ENCODE results near the gene BLTP3A.
A peak's percentile ranks its signal among the peaks of the same experiment; 100 is the strongest.
"Not testable (repeated sequence)": the region's sequence is repeated elsewhere in the genome, so short reads cannot be mapped to it uniquely, and the experiment has no call there.

Gene BLTP3A

DNA sequence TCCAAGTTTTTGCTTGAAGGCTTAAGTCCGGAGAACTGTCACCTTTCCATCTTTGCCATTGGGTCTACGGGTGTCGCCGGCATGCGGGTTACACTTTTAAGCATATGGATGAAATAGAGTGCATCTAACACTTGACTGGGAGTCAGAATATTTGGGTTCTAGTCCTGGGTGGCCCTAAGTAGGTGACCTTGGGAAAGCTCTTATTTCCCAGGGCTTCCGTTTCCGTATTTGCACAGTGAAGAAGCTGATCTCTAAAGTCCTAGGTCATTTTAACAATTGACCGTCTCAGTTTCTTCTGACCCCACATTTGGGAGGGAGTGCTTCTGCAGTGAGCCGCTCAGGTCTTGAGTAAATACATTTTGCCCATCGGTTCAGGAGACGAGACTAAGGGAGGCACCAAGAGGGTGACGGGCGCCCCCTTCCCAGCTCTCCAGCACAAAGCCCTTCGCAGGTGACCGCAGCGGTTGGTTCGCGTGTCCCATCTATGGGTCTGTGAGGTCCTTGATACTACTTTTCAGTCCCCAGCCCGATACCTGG is 651 bp upstream of the BLTP3A start:
- DNase-seq (ENCODE audit: low spot score): peak; percentile 63

DNA sequence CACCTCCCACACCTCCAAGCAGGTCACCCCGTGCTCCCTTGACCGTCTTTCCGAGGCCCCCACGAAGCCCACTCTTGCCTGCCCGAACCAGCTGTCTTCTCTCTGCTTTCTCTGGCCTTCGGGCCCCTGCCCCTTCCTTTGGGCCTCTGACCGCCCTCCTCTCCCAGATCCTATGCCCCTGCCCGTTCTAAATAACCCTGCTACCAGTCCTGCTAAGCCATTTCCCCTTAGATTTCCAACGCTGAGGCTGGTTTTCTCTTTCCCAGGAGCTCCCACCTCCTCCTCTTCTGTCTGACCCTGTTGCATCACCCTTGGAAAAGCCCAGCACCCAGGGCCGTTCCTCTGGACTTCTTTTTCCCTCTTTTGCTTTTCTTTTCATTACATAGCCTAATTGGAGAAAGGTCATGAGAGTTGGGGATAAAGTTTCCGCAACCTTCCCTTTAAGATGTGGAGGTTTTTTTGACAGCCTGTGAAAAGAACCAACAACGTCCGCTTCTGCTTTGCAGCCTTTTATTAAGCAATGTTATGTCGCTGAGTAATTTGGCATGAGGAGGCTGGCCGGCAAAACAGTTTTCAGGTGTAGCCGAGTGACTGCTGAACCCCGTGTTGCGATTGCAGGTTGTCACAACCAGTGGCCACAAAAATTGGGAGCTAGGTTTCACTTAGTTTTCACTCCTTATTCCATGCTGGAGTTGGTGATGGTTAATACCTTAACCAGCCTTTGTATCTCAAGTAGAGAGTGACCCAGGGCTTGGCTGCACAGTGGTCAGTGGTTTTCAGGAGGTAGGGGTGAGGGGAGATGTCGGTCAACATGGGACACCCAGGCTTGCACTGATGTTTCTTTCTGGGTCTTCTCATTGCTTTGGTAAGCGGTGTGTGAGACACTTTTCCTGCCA is 970 bp downstream of the BLTP3A start:
- peak; percentile 57 for DNase-seq (ENCODE audit: low spot score)

DNA sequence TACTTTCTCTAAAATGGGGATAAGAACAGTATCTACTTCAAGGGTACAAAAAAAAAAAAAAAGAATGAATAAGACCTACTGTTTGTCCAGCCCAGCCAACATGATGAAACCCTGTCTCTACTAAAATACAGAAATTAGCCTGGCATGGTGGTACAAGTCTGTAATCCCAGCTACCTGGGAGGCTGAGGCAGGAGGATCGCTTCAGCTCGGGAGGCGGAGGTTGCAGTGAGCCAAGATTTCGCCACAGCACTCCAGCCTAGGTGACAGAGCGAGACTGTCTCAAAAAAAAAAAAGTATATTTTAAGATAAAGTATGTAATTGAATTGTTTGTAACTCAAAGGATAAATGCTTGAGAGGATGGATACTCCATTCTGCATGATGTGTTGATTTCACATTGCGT is 2.0 kb downstream of the BLTP3A start:
- no peak for DNase-seq (ENCODE audit: low spot score)

DNA sequence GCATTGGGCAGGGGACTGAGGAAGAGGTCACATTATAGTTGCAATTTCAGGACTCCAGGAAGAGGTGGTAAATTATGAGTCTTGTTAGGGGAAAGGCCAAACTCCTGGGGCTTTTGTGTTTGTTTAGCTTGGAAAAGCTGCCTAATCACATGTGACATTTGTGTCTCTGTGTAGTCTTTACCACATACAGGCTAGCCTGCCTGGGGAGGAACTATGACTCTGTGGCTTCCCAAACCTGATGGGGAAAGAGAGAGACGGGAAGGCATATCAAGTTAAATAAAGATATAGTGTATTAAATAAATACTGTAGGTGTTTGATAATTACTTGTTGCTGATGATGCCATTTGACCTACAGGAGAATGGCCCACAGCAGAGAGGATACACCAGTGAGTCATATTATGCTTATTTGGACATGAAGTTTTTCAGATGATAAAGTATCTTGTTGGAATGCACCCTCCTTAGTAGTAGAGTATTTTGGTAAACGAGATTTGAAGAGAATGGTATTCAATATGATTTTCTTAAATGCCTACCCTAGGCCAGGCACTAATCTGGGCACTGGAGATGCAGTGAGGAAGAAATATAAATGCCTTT is 4.0 kb downstream of the BLTP3A start:
- DNase-seq (ENCODE audit: low spot score): no peak

DNA sequence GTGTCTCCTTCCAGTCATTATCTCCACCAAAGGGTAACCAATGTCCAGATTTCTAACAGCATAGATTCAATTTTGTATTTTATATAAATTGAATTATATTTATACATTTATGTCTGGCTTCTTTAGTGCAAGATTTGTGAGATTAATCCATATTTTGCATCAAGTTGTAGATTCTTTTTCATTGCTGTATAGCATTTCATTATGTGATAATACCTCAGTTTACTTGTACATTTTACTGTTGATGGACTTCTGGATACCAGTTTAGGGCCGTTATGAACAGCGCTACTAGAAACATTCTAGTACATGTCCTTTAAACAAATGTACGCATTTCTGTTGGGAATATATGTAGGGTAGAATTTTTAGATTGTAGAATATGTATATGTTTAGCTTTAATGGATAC is 6.2 kb downstream of the BLTP3A start:
- DNase-seq (ENCODE audit: low spot score): no peak

DNA sequence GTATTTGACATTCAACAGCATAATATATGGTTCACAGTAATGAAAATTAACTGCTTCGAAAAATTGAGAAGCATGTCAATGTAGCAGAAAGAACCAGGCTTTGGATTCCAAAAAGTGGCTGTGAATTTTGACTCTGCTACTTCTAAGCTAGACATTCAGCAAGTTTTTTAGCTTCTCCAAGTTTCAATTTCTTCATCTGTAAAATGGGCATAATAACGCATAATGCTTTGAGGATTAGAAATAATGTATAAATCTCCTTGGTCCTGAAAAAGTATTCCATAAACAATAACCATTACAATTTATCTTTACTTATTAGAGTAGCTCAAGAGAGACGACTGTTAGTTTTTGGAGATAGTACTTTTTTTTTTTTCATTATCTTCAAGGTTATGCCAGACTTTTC is 7.7 kb downstream of the BLTP3A start:
- DNase-seq (ENCODE audit: low spot score): no peak

DNA sequence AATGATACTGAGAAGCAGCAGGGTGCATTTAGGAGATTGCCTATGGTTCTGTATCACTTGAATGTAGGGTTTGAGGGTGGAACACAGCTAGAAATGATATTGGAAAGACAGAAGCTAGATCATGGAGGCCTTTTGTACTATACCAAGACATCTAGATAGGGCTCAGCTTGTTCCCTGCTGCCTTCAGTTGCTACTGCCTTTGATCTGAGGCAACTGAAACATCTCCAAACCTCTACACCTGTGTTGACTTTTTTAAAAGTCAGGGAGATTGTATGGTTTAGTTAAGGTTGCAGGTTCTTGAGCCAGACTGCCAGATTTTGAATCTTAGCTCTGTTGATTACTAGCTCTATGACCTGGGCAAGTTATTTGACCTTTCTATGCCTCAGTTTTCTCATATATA is 12.7 kb downstream of the BLTP3A start:
- no peak for DNase-seq (ENCODE audit: low spot score)

DNA sequence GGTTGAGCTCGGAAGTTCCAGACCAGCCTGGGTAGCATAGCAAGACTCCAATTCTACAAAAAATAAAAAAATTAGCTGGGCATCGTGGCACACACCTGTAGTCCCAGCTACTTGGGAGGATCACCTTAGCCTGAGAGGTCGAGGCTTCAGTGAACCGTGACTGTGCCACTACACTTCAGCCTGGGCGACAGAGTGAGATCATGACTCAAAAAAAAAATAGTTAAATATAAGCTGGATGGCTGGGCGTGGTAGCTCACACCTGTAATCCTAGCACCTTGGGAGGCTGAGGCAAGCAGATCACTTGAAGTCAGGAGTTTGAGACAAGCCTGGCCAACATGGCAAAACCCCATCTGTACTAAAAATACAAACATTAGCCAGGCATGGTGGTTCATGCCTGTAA is 13.2 kb downstream of the BLTP3A start:
- DNase-seq (ENCODE audit: low spot score): not testable (repeated sequence)

DNA sequence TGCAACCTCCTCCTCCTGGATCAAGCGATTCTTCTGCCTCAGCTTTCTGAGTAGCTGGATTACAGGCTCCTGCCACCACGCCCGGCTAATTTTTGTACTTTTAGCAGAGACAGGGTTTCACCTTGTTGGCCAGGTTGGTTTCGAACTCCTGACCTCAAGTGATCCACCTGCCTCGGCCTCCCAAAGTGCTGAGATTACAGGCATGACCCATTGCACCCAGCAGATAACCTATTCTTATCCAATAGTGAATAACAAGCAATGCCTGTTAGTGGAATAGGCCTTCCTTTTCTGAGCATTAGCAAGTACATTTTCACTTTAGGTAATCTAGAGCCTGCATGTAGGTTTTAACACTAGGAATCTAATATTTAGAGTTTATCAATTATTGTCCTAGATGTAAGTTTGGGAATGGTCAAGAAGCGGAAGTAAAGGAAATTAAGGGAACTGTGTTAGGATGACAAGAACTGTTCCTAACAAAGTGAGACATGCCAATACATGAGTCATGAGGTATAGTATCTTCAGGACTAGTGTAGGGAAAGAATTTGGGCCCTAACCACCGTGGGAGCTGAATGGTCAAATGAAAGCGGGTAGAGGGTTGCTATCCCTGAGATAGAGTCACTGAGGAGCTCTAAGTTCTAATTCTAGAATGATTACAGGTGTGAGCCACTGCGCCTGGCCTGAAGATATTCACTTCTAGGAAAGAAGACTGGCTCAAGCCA is 15.0 kb downstream of the BLTP3A start:
- no peak for DNase-seq (ENCODE audit: low spot score)

DNA sequence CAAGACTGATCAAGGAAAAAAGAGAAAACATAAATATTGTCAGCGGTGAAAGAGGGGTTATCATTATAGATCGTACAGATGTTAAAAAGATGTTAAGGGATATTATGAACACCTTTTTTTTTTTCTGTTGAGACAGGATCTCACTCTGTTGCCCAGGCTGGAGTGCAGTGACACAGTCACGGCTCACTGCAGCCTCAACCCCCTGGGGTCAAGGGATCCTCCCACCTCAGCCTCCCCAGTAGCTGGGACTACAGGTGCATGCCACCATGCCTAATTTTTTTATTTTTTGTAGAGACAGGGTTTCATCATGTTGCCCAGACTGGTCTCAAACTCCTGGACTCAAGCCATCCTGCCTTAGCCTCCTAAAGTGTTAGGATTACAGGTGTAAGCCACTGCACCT is 16.6 kb downstream of the BLTP3A start:
- DNase-seq (ENCODE audit: low spot score): not testable (repeated sequence)

DNA sequence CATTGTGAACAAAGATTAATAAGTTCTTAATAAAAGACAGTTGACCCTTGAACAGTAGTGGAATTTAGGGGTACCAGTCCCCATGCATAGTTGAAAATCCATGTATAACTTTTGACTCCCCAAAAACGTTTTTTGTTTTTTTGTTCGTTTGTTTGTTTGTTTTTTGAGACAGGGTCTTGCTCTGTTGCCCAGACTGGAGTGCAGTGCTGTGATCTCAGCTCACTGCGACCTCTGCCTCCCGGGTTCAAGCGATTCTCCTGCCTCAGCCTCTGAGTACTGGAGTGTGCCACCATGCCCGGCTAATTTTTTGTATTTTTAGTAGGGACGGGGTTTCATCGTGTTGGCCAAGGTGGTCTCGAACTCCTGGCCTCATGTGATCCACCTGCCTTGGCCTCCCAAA is 17.5 kb downstream of the BLTP3A start:
- DNase-seq (ENCODE audit: low spot score): not testable (repeated sequence)

DNA sequence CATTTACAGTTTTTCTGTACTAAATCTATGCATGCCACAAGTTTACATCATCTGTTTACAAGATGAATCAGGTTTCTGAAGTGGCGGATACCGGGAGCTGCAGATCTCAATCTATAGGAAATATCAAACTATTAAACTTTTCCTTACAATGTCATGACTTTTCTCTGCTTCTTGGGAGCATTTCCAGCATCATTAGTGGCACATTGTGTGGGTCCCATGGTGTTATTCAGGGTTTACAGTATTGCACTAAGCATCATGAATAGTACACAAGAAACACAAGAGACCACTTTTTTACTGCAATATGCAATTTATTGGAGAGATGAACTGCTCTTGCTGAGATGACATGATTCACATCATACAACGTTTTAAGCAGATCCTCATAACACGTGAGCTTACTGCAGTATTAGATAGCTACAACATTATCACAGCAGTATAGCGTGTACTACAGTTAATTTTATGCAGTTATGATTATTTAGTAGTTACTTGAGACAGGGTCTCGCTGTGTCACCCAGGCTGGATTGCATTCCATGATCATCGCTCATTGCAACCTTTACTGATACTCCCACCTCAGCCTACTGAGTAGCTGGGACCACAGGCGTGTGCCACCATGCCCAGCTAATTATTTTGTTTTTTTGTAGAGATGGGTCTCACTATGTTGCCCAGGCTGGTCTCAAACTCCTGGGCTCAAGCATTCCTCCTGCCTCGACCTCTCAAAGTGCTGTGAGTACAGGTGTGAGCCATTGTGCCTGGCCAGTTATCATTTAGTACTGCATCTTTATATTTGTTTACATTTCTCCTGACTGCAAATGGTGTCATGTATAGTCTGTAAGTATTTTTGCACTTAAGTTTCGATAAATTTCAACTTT is 18.4 kb downstream of the BLTP3A start:
- DNase-seq (ENCODE audit: low spot score): no peak

DNA sequence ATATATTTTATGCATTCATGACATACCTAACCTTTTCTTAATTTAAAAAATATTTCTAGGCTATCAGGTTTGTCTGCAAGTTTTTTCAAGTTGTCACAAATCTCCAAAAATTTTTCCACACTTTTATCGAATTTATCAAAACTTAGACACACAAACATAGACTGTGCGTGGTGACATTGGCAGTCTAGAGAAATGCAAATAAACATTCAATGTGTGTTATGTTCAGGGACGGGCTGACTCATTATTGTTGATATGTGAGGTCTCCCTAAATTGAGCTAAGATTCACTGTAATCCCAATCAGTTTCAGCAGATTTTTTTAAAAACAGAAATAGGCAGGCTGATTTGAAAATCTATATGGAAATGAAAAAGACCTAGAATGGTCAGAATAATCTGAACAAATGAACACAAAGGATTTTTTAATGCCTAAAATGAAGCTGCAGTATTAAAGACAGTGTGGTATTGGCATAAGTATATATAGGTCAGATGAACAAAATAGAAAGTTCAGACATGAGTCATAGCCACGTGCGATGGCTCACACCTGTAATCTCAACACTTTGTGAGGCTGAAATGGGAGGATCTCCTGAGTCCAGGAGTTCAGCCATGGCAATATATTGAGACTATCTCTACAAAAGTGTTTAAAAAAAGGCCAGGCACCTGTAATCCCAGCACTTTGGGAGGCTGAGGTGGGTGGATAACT is 19.2 kb downstream of the BLTP3A start:
- no peak for DNase-seq (ENCODE audit: low spot score)

DNA sequence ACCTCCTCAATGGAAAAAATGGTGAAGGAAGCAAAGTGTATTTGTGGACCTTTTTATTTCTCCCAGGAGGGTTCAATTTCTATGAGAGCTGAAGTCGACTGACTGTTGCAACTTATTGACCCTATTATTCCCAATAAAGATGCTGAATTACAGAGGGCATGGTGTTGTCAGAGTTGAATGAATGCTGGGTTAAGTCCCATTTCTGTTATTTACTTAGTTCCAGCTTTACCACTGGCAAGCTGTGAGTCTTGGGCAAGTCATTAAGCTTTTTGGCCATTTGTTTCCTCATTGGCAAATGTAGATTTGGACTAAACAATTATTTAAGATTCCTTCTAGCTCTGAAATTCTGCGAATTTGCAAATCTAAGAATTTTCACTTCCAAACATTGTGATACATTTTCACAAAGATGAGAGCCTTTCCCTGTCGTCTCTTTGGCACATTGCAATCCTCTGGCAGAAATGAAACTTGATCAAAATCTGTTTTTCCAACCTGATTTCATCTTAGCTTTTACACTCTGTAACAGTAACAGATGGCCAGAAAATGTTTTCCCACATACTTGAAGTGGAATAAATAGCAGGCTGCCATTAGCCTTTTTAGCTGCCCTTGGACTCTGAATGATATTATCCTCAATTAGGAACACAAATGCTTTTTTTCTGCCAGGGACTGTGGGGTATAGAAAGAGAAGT is 21.3 kb downstream of the BLTP3A start:
- no peak for DNase-seq (ENCODE audit: low spot score)

DNA sequence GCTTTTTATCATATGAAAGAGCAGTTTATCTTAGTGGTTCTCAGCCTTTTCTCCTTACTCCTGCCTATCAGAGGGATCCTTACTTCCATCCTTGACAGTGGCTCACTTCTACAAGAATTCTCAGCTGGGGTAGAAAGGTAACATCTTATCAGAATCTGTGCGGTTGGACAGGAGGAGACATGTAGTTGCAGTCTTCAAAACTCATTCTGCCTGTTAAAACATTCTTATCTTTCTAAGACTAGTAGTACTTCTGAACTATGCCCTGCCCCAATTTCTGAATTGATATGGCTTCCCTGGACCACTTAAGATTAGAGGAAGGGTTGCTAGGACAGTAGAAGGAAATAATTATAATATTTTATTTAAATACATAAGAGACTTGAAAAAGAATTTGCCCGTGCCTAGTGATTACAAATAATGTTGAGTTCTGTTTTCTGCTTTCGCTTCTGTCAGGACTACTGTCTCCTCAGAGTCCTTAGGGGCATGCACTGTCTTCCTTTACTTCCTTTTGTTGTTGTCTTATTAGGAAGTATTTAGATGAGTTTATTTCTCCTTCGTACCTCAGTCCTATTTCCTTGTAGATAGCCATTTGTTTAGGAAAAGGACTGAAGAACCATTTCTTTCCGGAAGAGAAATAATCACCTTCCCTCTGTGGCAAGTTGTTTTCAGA is 24.9 kb downstream of the BLTP3A start:
- no peak for DNase-seq (ENCODE audit: low spot score)

DNA sequence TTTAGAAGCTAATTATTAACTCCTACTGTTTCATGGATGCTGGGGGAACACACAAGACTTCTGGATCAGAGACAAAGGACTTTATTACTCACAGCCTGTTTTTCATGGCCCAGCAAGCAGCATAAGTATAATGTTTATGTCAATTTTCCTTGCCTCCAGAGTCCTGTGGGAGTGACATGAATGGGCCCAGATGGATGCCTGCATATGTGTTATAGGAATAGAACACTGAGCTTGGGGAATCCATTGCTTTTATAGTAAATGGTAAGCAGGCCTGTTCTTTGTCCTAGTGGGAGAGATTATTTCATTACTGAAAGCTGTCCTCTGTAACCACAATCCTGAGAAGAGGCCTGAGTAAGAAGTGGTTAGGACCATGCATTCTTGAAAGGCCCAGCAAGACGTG is 25.6 kb downstream of the BLTP3A start:
- DNase-seq (ENCODE audit: low spot score): no peak

DNA sequence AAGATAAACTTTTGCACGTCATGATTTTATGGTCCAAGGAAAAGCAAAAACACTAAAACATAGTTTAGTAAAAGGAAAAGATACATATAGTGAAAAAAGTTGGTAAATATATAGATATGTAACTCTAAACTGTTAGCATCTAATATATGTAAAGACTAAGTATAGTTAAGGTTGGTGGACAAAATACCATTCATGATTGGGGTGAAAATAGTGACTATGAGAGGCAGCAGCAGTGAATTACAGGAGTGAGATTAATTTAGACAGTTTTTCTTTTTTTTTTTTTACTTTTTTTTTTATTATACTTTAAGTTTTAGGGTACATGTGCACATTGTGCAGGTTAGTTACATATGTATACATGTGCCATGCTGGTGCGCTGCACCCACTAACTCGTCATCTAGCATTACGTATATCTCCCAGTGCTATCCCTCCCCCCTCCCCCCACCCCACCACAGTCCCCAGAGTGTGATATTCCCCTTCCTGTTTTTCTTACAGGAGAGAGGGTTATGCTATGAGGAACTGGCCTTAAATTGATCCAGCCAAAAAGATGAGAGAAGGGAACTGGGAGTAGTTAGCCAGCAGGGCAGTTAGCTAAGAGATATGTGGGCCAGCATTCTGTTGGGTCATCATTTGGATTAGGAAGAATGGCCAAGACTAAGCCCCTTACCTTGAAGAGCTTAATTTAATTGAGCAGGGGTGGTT is 27.1 kb downstream of the BLTP3A start:
- not testable (repeated sequence) for DNase-seq (ENCODE audit: low spot score)

DNA sequence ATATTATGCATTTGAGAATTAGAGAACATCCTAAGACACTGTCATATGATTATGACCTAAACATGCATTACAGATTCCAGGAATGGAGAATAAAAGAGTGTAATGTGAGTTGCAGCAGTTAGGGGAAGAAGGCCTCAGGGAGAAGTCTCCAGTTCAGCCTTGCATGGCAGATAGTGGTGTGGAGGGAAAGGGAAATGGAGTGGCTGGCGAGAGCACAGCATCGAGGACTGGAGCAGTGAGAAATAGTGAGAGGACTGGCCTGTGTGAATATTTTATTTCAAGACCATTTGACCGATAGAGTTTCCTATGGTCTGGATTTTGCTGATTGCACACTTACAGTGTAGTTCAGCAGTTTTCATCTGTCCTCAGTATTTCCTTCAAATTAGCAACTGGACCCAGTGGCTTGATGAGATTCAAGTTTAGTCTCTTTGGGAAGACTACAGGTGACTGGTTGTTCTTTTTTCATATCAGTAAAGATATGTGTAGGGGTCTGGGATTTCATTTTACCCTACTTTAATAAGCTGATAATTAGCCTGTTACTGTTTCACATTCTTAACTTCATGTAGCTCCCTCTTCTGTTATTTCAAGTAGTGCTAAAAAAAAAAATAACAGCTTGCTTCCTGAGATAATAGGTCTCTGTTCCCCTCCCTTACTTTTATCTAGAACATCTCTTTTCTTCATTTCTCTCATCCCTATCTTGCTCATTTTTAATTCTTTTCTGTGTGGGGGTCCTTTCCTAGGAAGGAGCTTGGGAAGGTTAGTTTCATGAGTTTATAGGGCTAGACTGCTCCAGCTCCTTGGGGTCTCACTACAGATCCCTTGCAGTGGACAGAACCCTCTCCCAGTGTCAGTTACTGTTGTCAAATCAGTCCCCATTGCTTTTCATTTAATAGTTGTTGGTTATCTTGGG is 27.9 kb downstream of the BLTP3A start:
- no peak for DNase-seq (ENCODE audit: low spot score)
